Cortex of kidney (tissue), 1 donor: ENCODE measurements around the gene THAP9.
"Not testable (repeated sequence)": the region's sequence is repeated elsewhere in the genome, so short reads cannot be mapped to it uniquely, and the experiment has no call there.

Experiments used
- DNase-seq: peaks from one replicate; lab custom pipeline; 2025; lab: John Stamatoyannopoulos, UW

THAP9 gene, protein sequence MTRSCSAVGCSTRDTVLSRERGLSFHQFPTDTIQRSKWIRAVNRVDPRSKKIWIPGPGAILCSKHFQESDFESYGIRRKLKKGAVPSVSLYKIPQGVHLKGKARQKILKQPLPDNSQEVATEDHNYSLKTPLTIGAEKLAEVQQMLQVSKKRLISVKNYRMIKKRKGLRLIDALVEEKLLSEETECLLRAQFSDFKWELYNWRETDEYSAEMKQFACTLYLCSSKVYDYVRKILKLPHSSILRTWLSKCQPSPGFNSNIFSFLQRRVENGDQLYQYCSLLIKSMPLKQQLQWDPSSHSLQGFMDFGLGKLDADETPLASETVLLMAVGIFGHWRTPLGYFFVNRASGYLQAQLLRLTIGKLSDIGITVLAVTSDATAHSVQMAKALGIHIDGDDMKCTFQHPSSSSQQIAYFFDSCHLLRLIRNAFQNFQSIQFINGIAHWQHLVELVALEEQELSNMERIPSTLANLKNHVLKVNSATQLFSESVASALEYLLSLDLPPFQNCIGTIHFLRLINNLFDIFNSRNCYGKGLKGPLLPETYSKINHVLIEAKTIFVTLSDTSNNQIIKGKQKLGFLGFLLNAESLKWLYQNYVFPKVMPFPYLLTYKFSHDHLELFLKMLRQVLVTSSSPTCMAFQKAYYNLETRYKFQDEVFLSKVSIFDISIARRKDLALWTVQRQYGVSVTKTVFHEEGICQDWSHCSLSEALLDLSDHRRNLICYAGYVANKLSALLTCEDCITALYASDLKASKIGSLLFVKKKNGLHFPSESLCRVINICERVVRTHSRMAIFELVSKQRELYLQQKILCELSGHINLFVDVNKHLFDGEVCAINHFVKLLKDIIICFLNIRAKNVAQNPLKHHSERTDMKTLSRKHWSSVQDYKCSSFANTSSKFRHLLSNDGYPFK

DNA sequence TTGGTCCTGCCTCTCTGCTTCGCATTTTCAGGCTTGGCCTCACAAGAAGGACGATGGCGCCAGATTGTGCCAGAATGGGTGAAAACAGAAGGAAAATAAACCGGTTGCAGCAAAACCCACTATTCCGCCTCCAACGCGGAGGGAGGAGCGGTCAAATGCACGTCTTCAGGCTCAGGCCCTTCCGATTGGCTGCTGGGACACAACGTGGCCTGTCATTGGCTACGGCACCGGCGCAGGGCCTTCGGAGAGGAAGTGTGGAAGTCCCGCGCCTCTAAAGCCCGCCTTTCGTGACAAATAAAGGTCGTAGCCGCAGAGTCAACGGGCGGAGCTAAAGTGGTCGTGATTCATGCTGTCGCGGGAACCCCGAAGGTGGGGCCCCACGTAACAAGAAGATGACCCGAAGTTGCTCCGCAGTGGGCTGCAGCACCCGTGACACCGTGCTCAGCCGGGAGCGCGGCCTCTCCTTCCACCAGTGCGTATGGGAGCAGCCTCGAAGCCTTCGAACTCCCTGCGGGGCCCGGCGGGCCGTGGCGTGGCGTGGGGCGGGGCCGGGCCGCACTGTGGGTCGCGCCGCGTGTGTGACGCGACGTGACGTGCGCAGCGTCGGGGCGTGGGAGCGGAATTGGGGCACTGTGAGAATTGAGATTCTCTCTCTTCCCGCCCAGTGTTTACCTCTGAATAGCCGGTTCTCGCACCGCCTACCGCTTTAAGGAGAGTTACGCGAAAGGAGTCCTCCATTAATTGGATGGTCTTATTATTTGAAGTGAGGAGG is at the start of gene THAP9:
THAP9 (plus strand) TSS at position 325 of the 772 bp plus-strand sequence; CDS start at position 393, 68 bp downstream.
- peak; percentile 69 for DNase-seq

DNA sequence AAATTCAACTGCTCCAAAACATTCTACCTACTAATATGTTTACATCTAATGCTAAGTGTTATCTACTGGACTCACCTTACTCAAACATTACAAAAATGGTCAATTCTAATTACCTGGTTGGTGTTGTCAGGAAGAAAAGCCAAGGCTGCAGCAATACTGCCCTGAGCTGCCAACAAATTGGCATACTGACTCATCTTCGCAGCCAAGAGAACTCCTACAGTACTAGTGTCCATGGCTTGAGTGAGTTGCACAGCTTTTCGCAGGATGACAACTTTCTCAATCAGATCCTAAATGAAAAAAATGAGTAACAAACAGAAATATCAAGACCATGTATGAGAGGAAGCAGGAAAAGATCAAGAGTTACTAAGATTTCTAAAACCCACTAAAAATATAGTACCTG is 49.2 kb upstream of the THAP9 start:
- no peak for DNase-seq

DNA sequence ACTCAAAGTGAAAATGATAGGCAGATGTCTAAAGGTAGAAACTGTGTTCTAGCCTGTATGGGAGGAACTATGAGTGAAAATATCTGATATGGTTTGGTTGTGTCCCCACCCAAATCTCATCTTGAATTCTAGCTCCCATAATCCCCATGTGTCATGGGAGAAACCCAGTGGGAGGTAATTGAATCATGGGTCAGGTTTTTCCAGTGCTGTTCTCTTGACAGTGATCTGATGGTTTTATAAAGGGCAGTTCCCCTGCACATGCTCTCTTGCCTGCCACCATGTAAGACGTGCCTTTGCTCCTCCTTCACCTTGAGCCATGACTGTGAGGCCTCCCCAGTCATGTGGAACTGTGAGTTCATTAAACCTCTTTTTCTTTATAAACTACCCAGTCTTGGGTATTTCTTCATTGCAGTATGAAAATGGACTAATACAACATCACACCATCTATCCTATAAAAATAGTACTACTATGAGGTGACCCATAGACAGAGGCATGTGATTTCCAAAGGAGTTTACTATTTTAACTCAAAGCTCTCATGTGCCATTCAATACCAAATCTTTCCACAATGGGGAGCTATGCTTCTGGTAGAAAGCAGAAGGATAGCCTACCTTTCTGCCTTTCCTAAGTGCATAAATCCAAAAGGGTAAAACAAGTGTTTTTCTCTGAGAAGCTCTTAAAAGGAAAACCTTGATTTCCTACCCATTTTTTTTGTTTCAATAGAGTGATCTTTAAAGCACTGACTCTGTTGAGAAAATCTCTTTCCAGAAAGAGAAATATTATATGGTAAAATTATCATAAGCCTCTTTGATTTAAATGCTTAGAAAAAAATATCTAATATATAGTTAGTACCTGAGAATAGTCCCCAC is 48.4 kb upstream of the THAP9 start:
- no peak for DNase-seq

DNA sequence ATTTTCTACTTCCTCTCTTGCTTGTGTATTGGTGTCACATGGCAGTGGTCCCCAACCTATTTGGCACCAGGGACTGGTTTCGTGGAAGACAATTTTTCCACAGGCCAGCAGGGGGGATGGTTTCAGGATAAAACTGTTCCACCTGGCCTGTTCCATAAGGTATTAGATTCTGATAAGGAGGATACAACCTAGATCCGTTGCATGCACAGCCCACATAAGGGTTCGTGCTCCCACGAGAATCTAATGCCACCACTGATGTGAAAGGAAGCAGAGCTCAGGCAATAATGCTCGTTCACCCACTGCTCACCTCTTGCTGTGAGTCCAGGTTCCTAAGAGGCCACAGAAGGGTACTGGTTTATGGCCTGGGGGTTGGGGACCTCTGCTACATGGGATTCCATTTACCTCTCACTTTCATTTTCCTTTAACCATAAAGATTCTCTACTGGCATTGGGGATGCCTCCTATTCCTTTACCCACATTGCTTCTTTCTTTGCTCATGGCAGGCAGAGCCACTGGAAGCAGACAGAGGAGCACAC is 47.7 kb upstream of the THAP9 start:
- no peak for DNase-seq

DNA sequence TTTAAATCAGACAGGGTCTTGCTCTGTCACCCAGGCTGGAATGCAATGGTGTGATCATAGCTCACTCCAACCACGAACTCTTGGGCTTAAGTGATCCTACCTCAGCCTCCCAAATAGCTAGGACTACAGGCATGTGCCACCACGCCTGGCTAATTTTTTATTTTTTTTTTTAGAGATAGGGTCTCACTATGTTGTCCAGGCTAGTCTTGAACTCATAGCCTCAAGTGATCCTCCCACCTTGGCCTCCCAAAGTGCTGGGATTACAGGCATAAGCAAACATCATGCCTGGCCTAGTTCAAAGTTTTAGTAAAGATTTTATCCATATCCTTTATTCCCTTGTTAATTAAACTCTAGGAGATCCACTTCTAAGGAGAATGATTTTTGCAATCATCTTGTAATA is 40.0 kb upstream of the THAP9 start:
- DNase-seq, result not testable (repeated sequence)

DNA sequence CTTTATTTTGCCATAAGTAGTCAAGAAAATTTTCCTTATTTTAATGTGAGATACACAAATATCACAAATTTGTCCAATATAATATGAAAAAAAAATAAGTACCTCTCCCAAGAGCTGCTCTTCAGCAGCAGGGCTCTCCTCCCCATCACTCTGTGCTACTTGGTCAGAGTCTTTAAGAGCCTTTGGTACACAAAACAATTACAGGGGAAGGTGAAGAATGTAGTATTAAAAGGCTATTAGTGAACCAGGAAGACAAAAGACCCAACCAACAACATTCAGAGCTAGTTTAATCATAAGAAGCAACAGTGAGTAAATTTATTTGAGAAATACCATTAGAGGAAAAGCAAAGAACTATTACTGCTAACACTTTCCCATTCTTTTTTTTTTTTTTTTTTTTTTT is 39.0 kb upstream of the THAP9 start:
- DNase-seq, result no peak

DNA sequence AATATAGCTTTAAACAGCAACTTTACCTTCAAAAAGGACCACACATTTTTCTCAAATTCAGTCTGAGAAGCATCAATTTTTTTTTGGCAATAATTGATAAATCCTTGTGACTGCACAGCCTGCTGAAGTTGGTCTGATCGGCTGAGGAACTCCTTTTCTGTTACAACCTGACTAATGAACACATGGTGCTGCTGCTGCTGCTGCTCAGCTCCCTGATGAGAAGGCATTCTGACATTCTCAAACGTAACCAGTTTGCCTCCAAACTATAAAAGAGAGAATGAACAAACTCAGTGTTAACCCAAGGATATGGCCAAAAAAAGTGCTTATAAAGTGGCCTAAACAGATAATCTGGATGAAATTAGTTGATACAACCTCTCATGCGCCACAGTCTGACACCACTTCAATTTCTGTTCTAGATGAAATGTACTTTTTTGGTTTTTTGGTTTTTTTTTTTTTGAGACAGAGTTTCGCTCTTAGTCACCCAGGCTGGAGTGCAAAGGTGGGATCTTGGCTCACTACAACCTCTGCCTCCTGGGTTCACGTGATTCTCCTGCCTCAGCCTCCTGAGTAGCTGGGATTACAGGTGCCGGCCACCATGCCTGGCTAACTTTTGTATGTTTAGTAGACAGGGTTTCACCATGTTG is 36.1 kb upstream of the THAP9 start:
- no peak for DNase-seq

DNA sequence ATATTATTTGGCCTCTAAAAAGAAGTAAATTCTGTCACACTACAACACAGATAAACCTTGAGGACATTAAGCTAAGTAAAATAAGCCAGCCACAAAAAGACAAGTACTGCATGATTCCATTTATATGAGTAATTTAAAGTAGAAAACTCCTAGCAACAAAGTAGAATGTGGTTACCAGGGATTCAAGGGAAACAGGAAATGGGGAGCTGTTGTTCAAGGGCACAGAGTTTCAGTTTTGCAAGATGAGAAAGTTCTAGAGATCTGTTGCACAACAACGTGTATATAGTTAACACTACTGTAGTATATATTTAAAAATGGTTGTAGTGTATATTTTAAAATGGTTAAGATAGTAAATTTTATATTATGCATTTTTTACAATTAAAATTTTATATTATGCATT is 34.9 kb upstream of the THAP9 start:
- DNase-seq, result no peak

DNA sequence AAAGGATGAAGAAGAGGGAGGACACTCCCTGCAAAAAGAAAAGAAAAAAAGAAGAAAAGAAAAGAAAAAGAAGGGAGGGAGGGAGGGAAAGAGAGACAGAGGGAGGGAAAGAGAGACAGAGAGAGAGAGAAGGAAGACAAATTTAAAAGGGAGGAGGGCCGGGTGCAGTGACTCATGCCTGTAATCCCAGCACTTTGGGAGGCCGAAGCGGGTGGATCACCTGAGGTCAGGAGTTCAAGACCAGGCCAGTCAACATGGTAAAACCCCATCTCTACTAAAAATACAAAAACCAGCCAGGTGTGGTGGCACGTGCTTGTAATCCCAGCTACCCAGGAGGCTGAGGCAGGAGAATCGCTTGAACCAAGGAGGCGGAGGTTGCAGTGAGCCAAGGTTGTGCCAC is 34.5 kb upstream of the THAP9 start:
- DNase-seq, result not testable (repeated sequence)

DNA sequence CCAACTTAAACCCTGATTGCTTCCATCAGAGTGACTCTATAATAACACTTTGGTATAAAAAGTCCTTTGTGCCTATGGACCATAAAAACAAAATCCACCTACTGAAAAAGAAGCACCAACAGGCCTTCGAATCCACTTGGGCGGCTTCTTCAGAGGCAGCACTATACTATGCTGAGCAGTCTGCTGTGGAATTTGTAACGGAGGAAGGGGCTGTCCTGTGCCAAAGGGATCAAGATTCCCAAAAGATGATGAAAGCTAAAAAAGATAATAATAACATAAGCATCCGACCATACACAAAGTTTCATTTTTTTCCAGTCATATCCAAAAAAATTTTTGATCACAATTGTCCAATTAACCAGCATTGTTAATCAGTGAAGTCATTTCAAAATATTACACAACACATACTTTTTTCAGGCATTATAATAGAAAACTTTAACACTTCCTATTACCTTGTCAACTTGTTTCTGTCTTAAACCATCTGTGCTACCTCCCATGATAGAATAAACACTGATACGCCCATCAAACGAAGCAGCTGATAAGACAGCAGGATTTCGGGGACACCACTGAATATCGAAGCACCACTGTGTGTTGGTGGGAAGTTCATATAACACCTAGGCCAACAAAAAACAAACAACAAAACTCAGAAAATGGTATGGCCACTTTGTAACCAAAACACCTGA is 33.7 kb upstream of the THAP9 start:
- DNase-seq, result no peak

DNA sequence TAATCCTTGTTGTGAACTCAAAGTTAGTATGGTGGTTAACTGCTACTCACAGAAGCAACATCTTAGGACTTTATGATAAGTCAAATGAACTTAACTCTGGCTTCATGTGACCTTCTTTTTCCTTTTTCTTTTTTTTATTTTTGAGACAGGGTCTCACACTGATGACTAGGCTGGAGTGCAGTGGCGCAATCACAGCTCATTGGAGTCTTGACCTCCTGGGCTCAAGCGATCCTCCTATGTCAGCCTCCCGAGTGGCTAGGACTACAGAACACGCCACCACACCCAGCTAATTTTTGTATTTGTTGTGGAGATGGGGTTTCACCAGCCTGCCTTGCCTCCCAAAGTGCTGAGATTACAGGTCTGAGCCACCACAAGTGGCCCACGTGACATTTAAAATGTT is 32.0 kb upstream of the THAP9 start:
- DNase-seq, result no peak

DNA sequence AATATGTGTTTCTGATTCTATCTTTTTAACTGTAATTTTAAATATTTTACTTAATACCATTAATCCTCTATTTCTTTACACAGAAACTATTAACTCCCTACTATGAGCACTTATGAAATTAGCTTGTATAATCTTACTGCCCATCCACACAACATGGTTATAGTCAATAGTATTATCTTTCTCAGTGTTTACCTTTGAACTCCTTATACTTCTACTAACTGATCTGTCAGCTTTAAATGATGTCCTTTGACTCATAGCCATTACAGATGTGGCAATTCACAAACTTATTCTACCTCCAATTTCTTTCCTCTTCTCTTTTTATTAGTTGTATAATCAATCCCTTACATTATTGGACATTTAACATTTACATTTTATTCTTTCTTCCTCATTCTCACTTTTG is 15.1 kb upstream of the THAP9 start:
- DNase-seq, result no peak

DNA sequence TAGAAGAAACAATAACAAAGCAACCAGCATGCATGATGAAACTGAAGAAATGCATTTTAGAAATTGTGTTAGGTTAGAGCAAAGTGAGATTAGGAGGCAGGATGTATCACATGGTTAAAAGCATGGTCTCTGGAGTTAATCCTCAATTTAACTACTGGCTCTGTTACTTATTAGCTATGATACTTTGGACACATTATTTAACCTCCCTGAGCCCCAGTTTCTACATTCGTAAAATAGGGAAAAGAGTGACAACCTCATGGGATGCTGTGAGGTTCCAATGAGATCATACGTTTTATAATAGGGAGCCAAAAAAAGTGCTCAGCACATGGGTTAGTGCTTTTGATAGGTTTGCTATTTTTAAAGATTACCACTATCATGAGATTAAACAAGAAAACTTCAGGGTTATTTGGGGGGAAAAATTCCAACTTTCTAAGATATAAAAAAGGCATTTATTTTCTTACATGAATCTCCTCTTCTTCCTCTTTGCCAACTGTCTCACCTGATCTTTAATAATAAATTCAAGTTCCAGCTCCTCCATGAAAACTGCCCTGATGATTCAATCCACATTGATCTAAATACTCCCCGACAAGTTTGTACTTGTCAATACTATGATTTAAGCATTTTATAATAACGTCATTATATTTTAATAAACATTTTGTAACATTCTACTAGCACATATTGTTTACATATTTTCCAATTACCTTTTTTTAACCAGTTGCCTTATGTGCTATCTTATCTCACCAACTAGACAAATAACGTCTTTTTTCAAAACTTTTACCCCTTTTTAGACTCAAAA is 14.2 kb upstream of the THAP9 start:
- no peak for DNase-seq

DNA sequence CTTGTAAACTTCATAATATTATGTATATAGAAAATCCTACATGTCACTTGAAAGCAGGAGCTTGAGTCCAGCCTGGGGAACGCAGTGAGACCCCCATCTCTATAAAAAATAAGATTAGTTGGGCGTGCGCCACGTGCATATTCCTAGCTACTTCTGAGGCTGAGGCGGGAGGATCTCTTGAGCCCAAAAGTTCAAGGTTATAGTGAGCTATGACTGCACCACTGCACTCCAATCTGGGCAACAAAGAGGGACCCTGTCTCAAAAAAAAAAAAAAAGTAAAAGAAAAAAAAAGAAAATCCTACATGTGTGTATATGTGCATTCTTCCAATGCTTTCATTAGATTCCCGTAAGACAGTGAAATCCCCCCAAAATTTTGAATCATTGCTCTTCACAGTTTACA is 11.2 kb upstream of the THAP9 start:
- no peak for DNase-seq

DNA sequence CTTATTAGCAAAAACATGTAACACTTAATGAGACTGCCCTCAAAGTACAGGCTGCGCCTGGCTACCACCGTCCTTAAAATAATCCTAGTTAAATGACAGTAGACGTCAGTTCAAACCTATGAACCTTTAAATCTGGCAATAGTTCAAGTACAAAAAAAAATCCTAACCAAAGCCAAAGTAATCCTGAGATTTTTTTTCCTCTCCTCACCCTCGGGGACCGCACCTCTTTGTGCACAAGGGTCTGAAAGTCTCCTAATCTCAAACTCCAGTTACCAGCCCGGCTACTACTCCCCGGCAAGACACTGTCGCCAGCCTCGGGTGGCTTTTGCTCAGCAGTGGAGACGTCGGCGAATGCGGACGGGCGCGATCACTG is 10.0 kb upstream of the THAP9 start:
- no peak for DNase-seq

DNA sequence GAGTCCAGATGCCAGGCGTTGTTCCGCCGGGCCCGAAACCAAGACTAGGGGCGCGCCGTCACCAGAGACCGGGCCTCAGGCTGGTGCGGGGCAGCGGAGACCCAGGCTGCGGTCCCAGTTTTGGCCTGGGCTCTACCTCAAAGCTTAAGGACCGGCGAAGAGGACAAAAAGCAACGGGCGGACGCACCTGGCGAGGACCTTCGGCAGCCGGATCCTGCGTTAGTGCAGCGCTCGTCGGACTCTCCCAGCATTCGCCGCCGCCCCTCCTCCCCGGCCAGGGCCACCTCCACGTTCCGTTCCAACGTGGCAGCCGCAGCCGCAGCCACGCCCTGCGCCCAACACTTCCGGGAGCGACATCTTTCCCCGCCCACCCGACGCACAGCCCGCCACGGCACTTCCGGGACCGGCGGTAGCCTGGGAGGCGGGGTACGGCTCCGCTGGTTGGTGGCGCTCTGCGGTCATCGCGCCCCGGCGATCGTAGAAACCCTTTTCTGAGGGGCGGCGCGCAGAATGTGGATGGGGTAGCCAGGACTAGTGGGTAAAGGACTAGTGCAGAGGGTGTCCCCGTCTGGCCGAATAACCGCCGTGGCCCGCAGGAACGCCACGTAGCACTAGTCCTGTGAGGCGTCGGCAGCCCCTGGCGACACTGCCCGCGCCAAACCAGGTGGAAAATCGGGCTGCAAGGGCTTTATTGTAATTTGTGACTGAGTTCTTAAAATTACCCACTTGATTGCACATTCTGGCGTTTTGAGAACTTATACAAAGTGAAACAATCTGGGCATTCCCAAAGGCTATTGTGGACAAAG is 9.4 kb upstream of the THAP9 start, which contains the start of gene SEC31A:
SEC31A (minus strand) TSS at position 253 of the 806 bp plus-strand sequence. CDS start 9,217 bp downstream, outside the sequence.
- DNase-seq, result peak; percentile 37

DNA sequence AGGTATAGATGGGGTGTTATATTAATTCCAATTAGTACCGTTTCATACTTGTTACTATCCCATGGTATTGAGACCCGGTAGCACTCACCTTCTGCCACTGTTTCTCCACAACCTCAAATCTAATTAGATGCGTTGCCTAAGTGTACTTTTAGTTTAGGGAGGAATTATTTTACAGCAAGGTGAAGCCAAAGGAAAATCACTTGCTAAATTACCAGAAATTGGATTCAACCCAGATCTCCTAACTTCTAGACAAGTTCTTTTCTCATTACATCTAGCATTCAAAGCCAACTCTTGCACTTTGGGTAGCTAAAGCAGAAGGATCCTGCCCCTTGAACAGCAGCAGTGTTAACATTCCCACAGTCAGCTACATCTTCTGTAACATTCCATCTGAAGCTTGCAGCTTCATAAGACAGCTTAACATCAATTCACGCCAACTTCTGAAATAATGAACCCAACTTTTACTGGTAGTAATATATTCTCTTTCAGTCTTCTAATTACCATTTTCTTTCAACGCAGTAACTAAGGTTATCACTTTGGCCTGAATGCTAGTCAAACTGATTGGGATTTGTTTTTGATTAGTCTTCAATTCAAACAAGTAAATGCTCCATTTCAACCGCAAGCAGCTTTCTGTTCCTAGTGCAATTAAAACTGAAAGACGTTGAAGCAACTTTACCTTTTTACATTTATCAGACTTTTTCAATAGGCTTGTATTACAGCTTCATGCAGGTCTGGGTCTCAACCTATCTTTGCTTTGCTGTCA is 8.6 kb upstream of the THAP9 start:
- DNase-seq, result no peak

DNA sequence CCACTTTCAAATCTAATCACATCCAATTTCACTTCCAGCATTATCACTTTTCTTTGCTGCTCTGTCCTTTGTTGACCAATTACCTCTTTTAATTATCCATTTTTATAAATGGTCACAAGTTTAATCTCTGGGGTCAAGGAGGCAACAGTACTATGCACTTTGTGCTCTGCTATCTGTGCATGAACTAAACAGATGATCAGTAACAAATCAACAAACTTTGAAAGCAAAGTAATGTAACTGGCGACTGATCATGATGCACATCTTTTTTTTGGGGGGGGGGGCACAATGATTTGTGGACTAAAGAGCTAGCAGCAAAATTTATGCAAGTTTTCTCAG is 8.1 kb upstream of the THAP9 start:
- DNase-seq, result no peak
